GM18520 (cell line): ENCODE results near the gene CCL2.
"Not testable (repeated sequence)": the region's sequence is repeated elsewhere in the genome, so short reads cannot be mapped to it uniquely, and the experiment has no call there.

Source experiments
- ATAC-seq: cut with Tn5 transposase; IDR thresholded peaks from one replicate; pipeline ENCODE4 v1.9.1; 2021; ENCODE audit not compliant: unreplicated experiment

CCL2 gene

DNA sequence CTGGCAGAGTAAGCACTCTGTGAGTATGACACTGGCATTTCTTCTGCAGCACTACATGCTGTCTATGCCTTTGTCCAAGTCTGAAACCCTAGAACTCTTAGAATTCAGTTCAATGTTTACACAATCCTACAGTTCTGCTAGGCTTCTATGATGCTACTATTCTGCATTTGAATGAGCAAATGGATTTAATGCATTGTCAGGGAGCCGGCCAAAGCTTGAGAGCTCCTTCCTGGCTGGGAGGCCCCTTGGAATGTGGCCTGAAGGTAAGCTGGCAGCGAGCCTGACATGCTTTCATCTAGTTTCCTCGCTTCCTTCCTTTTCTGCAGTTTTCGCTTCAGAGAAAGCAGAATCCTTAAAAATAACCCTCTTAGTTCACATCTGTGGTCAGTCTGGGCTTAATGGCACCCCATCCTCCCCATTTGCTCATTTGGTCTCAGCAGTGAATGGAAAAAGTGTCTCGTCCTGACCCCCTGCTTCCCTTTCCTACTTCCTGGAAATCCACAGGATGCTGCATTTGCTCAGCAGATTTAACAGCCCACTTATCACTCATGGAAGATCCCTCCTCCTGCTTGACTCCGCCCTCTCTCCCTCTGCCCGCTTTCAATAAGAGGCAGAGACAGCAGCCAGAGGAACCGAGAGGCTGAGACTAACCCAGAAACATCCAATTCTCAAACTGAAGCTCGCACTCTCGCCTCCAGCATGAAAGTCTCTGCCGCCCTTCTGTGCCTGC is at the start of gene CCL2:
Gene CCL2 (plus strand): TSS at position 635 of the 730 bp plus-strand sequence. CDS start 65 bp downstream, at position 700.
- no peak for ATAC-seq

DNA sequence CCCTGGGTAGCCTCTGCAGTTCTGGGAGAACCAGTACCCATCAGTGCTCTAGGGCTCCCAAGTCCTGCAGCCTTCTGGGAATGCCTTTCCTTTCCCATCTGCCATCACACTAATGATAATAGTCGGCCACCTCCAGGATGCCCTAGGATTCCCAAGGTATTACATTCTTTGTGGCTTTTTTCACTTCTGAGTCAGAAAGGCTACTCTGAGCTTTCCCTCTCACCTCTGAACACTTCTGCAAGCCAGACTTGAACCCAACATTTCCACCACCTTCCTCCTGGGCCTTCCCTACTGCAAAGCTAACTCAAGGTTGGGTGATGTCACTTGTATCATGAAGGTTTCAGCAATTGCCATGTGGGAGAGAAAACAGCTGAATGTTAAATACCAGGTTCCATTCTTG is 49.7 kb upstream of the CCL2 start:
- ATAC-seq = no peak

DNA sequence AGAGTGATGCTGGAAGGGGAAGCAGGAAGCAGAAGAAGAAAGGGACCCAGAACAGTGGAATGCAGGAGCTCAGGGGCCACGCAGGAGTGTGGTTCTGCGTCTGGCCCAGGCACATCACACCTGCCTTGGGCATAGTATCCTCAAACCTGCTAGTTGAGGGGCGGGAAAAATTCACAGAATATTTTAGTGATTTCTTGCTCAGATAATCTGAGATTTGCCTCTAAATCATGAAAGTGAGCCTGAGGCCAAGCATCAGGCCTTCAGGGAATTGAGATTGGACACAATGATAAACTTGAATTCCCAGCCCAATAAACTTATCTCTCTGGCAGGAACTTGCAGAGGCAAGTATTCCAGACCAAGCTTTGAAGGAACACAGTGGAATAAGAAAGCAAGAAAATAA is 48.5 kb upstream of the CCL2 start:
- ATAC-seq = no peak

DNA sequence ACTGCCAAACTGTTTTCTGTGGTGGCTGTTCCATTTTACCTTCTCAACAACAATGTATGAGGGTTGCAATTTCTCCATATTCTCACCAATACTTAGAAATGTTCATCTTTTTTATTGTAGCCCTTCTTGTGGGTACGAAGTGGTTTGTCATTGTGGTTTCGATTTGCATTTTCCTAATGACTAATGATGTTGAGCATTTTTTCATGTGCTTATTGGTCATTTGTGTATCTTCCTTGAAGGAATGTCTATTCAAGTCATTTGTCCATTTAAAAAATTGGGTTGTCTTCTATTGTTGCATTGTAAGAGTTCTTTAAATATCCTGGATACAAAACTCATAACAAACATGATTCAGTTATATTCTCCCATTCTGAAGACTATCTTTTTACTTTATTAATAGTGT is 47.5 kb upstream of the CCL2 start:
- no peak for ATAC-seq

DNA sequence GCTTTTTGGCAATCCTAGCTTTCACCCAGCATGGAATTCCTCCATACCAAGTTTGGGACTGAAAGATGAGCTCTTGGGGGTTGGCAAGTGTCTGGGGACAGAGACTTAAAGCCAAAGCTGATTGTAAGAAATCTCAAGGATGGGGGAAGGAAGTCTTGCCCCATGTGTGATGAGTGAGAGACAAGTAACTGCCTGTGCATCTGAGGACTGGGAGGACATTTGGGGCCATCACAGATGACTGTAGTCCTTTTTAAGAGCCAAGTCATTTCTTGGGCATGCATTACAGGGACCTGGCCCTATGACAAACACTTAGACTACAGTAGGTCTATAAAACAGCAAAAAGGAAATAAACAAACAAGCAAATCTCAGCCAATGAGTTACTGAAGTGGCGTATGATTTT is 36.3 kb upstream of the CCL2 start:
- ATAC-seq = no peak

DNA sequence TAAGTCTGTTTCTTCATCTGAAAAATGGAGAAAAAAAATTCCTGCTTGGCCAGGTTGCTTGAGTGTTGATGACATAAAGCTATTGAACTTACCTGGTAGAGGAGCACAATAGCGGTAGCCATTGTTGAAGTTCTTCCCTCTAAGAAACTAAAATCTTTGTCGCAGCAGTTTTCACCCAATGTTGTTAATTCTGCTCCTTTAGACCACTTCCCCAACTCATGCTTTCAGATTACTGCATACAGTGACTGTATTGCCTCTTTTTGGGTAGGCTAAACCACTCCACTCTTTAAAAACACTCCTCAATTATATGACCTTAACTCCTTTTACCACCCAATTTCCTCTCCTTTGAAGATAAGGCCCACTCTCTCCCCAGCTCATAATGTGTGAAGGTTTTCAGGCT is 35.7 kb upstream of the CCL2 start:
- ATAC-seq = no peak

DNA sequence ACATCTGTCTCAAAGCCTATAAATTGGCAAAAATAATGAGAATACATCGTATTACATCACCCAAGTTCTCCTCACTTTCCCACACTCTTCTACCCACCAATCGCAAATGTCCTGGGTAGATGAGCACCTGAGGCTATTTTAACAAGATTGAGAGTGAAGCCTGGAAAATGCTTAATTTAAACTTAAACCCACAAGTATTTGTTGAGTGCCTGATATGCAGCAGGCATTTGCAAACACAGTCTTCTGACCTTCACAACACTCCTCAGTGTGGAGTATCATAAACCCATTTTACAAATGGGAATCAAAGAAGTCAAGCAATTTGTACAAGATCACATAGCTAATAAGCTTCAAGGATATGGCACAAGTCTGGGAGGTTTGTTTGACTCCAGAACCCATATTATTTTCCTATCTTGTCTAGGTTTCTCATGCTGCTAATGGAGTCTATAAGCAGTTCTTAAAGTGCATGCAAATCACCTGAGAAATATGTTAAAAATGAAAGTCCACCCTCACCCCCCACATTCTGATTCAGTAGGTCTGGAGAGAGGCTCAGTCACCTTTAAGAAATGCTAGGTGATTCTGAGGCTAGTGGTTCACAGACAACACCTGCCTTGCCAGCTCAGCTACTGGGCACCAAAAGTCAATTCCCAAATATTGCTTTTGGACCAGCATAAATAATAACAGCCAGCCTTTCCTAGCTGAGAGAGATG is 34.9 kb upstream of the CCL2 start:
- ATAC-seq = no peak

DNA sequence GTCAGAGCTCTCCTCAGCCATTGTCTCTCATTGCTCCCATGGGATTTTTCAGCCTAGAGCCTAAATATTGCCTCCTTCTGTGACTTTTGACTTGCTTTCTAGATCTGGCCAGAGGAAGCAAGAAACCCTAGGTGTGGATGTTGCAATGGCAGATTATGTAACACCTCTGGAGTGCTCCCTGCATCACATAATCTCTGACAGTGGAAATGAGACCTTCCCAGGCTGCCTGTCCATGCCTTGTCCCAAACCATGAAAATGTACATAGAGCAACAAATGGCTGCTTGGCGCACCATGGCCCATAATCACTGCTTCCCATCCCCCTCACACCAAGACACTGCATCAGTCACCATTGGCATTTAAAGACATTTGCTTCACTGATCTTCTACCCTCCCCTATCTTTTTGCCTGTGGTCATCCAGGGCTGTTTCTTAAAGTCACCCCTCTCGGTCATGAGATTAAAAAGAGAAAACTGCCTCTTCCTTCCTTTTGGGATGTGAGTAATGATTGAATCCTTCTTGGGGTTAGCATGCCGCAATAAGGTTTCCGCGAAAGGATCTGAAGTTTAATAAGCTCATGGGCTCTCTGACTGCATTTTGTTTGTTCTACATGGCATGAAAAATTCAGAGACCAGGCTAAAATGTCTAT is 34.2 kb upstream of the CCL2 start:
- no peak for ATAC-seq

DNA sequence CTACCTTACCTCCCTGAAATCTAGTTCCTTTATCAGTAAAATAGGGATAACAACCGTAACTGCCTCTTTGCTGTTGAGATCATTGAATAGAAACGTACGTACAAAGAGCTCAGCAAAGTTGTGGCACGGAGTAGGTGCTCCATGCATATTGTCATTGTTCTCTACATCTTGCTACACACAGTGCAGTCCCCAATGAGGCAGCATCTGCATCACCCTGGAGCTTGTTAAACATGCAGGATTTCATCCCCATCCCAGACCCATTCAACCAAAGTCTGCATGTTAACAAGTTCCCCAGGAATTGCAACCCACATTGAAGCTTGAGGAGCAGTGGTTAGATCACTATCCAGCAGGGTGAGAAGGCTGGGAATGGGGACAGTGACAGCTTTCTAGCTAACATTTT is 33.7 kb upstream of the CCL2 start:
- no peak for ATAC-seq

DNA sequence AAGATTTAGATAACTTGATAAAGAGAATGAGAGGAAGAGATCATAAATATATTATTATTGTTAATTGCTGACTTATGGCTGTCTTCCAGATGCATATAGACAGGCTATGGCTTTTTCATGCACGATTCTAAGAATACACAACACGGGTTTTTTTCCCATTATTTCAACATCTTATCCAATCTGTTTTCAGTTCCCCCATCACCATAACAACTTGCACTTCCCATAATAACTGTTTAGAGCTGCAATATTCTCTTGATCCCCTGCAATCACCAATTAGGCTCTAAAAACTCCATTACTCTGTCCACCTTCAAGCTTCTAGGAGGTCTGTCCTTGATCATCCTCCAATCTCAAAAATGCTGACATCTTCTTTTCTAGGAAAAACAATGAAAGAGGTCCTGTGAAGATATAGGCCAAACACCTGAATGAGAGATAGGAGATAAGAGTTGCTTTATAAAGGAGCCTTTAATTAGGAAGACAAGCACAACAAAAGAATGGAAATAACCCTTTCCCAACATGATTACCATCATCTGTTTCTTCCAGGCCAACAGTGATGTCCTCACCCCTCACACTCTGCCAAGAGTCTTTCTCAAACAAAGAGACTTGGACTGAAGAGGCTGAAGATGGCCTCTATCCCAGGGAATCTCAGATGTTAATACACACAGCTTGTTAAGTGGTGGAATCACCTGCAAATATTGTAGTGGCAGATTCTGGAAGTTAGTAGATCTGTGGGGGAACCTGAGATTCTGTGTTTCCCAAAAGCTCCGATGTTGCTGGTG is 32.2 kb upstream of the CCL2 start:
- no peak for ATAC-seq

DNA sequence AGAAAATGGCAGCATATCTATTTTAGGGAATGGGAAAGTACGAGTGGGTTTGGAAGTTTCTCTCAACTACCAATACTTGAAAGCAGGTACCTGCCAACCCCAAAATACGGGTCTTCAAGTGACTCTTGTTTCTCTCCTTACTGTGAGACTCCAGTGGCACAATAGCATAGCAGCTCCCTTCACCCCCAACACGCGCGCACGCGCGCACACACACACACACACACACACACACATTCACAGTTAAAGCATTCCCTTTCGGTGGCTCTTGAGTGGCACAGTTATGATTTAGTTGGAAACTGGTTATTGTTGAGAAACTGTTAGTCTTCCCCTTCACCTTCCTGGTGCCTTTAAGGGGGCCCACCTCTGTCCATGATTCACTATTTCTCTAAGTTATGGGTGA is 30.0 kb upstream of the CCL2 start:
- ATAC-seq = no peak

DNA sequence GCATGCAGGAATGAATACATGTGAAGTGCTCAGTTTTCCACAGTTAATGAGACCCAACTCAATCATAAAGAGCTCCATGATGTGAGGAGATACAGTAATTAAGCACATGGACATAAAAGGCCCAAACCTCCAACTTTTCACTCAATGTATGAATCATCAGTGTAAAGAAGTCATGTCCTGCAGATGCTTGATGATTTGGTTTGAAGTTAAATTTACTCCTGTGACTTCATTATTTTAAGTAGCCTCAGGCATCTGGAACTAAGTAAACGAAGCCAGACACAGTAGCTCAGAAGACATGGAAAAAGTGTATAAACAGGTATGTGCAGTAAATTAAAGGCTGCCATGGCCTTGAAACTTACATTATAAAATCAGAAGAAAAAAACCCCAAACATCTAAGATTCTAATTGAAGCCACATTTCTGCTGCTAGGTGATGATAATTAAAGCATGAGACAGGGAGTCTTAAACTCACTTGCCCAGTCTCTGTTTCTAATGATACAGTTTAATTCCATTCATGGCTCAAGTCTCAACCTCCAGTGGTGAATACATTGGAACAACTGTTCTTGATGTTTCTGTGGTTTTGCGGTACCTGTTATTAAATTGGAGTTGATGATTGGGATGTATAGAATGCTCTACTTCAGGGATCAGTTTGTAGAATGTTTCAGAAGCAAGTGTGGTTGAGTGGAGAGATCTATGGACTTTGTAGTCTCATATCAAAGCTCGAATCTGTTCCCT is 28.9 kb upstream of the CCL2 start:
- ATAC-seq = no peak

DNA sequence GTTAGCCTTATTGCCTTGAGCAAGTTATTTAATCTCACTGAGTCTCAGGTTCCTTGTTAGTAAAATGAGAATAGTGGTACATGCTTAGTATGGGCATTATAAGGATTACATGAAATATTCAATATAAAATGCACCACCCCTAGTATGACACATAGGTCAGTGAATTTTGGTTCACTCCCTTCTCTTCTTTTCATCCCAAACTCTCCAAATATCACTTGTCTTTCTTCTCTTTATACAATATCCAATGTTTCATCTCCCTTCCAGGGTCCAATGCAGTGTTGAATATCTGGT is 28.4 kb upstream of the CCL2 start:
- no peak for ATAC-seq

DNA sequence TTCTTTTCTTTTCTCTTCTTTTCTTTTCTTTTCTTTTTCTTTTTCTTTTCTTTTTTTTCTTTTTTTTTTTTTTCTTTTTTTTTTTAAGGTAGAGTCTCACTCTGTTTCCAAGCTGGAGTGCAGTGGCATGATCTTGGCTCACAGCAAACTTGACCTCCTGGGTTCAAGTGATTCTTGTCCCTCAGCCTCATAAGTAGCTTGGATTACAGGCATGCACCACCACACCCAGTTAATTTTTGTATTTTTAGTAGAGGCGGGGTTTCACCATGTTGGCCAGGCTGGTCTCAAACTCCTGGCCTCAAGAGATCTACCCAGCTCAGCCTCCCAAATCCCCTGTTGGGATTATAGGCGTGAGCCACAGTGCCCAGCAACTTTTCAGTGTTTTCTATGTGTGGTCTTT is 27.8 kb upstream of the CCL2 start:
- not testable (repeated sequence) for ATAC-seq

DNA sequence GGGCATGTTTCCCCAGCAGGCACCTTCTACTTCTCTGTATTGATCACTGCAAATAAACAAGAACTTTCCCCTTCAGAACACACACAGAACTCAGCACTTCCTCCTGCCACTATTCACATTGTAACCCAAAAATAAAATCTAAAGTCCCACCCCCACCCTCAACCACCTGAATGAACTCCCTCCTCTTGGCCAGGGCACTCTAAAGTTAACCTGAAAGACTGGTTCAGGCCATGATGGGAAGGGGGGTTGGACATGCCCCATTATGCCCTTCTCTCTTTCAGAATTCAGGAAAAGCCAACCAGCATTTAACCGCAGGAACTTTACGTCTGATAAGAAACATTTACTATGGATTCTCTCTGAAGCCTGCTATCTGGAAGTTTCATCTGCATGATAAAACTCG is 27.4 kb upstream of the CCL2 start:
- ATAC-seq = no peak

DNA sequence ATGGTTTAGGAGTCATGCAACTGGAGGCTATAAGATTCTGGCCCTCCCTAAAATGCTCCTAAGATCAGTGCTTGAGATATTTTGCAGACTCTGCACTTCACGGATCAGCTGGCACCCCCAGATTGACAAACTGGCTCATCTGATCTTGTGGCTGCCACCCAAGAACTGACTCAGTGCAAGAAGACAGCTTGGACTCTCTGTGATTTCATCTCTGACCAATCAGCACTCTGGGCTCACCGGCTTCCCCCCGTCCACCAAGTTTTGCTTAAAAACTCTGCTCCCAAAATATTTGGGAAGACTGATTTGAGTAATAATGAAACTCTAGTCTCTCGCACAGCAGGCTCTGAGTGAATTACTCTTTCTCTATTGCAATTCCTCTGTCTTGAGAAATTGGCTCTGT is 26.3 kb upstream of the CCL2 start:
- no peak for ATAC-seq

DNA sequence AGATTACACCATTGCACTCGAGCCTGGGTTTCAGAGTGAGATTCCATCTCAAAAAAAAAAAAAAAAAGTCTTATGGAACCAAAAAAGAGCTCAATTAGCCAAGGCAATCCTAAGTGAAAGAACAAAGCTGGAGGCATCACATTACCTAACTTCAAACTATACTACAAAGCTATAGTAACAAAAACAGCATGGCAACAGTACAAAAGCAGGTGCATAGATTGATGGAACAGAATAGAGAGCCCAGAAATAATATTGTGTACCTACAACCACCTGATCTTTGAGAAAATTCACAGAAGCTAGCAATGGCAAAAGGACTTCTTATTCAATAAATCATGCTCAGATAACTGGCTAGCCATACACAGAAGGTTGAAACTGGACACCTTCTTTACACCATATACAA is 24.7 kb upstream of the CCL2 start:
- ATAC-seq = no peak

DNA sequence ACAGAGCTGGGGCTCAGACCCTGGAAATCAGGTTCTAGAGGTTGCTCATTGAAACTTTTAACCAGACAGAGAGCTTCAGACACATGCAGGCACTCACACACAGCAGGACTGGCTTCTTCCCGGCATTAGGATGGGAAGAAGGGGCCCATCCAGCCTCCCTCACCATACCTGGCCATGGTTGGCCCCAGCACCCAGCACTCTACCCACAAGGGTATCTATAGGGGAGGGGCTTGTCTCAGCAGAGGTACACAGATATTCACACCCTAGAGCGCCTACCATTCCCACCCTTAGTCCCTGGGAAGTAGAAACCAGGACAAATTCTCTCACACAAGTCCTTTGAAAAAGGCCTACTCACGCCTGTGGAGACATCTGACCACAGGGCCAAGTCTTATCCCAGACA is 20.5 kb upstream of the CCL2 start:
- ATAC-seq = no peak

DNA sequence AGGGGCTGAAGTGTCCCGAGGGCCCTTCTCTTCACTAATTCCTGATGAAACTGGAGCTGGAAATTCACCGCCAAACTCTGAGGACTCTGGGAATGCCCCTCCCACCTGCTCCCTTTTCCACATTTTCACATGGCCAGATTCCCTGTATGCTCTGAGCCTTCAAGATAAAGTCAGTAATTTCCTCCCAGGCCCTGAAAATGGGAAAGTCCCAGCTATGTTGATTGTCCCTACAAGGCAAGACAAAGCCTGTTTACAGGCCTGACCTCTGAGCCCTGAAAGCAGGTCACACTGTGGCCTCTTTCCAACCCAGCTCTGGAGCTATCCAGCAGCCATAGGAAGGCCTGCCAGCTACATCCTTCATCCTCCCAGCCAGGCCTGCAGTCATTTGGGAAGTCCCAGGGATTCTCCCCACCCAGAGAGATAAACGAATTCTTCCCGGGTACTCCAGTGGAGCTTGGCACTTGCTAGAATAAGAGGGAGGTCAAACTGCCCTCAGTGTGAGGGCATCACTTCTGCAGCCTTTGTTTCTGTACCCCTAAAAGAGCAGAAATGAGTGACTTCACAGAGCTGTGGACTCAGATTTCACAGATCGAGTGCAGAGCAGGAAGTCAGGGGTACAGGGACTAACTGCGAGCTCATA is 19.6 kb upstream of the CCL2 start:
- no peak for ATAC-seq

DNA sequence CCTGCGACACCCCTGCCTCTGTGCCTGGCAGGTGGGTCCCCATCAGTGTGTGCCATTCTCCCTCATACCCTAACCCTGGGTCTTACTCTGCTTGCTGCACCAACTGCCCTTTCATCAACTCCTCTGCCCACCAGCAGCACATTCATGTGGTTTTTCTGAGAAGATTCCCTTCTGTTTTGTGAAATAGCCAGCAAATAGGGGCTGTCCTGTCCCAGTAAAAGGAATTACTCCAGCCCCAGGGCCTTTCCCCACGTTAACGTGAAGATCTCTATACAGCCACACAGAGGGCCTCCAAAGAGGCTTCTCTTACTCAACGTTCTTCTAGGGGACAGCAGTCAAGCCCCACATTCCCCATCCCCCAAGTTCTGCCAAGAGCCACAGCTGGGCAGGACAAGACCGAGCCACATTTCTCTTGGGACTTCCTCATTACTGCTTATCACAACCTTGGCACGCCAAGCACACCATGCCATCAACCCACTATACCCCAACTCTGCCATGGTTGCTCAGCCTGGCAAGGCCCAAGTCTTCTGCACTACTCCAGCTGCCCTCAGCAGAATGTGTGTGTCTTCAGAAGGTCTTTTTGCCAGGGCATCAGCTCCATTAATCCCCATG is 18.7 kb upstream of the CCL2 start:
- no peak for ATAC-seq
